Heart left ventricle (tissue), 16 donors: ENCODE data around the gene ARRDC1. TPM values are rescaled to one million over a fixed set of nuclear protein-coding genes. Genes with fewer than 3 reads are reported as not detected.
A peak's percentile ranks its signal among the peaks of the same experiment; 100 is the strongest.
"Not testable (repeated sequence)": the region's sequence is repeated elsewhere in the genome, so short reads cannot be mapped to it uniquely, and the experiment has no call there.

ENCODE experiments used
- ATAC-seq, 4 donors: fragments of 200-7000 bp; cut with Tn5 transposase; one replicate each; pipeline ENCODE4 v1.9.1; 2020 to 2022; ENCODE audit warnings: moderate library complexity in 4 of 4, mild to moderate bottlenecking in 3 of 4, moderate number of reproducible peaks in 1 of 4
- DNase-seq, 5 donors: peaks; one replicate each; pipeline ENCODE4 v3.0.0-alpha.2; 2020
- H3K27ac ChIP-seq, 12 donors: fragments of 200-600 bp; sonication (generic) in 4 of 12; one replicate each; pipeline versions ENCODE4 v1.5.0 to v1.8.0; 2016 to 2022; ENCODE audit warnings: mild to moderate bottlenecking in 2 of 12
- H3K27me3 ChIP-seq, 9 donors: fragments of 200-600 bp; sonication (generic) in 2 of 9; one replicate each; pipeline versions ENCODE4 v1.5.1 to v1.8.0; 2016 to 2022; ENCODE audit warnings: mild to moderate bottlenecking in 3 of 9
- H3K36me3 ChIP-seq, 9 donors: fragments of 200-600 bp; sonication (generic) in 2 of 9; one replicate each; pipeline versions ENCODE4 v1.5.0 to v1.8.0; 2018 to 2022; ENCODE audit warnings: mild to moderate bottlenecking in 2 of 9
- H3K4me1 ChIP-seq, 12 donors: fragments of 200-600 bp; sonication (generic) in 4 of 12; one replicate each; pipeline versions ENCODE4 v1.5.0 to v1.8.0; 2016 to 2022; ENCODE audit warnings: mild to moderate bottlenecking in 3 of 12
- H3K4me3 ChIP-seq, 12 donors: fragments of 200-600 bp; sonication (generic) in 4 of 12; one replicate each; pipeline versions ENCODE4 v1.5.0 to v1.8.0; 2017 to 2022; ENCODE audit warnings: mild to moderate bottlenecking in 9 of 12, moderate library complexity in 4 of 12
- H3K9me3 ChIP-seq, 12 donors: fragments of 200-600 bp; sonication (generic) in 4 of 12; one replicate each; pipeline versions ENCODE4 v1.5.0 to v1.8.0; 2016 to 2022; ENCODE audit warnings: mild to moderate bottlenecking in 1 of 12
- POLR2A ChIP-seq, 2 donors: fragments of 450-650 bp; IDR thresholded peaks; one replicate each; pipeline ENCODE4 v1.6.1; 2017; ENCODE audit warnings: antibody characterized with exemption in 2 of 2, mild to moderate bottlenecking in 2 of 2, moderate library complexity in 2 of 2
- whole genome bisulfite sequencing, 4 donors: extraction: QIAGEN DNeasy Blood & Tissue Kit in 2 of 4; methylation state at CpG; one replicate each; pipeline versions ENCODE4 v1.1.5 to v1.1.7; 2013 to 2018; 5-methylcytosine and 5-hydroxymethylcytosine counted together
- intact Hi-C, 10 donors: fragments of 100-400 bp; cut with DNase I; formaldehyde crosslinking; loops; one replicate each; pipeline versions ENCODE4 v1.11.1 to v1.14.2; 2022
- polyA plus RNA-seq, 2 donors: library from polyadenylated mRNA; stranded (reverse); fragments of 200-250 nt; gene quantifications; one replicate each; pipeline ENCODE4 v1.2.3, GENCODE V29; 2013
- total RNA-seq, 9 donors: library from RNA; depleted of rRNA in 2 of 9; stranded (reverse); fragments of >200 nt in 2 of 9; fragmentation: NEBNext Ultra II Directional in 3 of 9; extraction: Animal tissue kit (Norgen Biotek cat#: 25700) in 3 of 9; gene quantifications; one replicate each; pipeline versions ENCODE4 v1.1.0 to v1.2.4, GENCODE V29; 2016 to 2023
- TF ChIP-seq, protein P1 (sequence below), 12 donors: fragments of 200-600 bp; sonication (generic) in 4 of 12; IDR thresholded peaks; one replicate each; pipeline versions ENCODE4 v1.5.0 to v1.8.0; 2018 to 2022; ENCODE audit warnings: antibody characterized with exemption in 12 of 12, mild to moderate bottlenecking in 5 of 12
- donor health status: ischemic (EF 13 %, LVEDD 7.1; RV severe dilation, severe dysfunction).
- donor health status: healthy with polysubstance abuse.
- donor health status: DM: no; HTN: yes; CAD: no.
- donor health status: DM: no; HTN: no; CAD: no.
- donor health status: ischemic (EF 25% LVEDD 6.9; RV normal size, moderate dysfunction).
- donor health status: ischemic (EF 25% LVEDD 5.7; RV mildly dilated, moderate dysfunction).
- donor health status: healthy.
- donor health status: DM: yes; HTN: yes; CAD: no.
- donor health status: ischemic (EF 35%, LVEDD 5.7; RV mildly dilated, moderate dysfunction).
- donor health status: nonischemic (EF 11% LVEDD 7.7; RV severe dilation, severe dysfunction).
- donor health status: DM: yes; HTN: yes; CAD: no.
- donor health status: PGD.
- donor health status: ischemic (EF 29% LVEDD 5.4; RV normal size, mild dysfunction).
- donor health status: nonischemic (EF 23%, LVEDD 6.1; RV moderate dilation, normal function).

The ARRDC1 gene
- total and polyA plus RNA-seq, 11 donors = 14.1 to 43.6 (median 23.2) TPM

- no peaks in the 10 kb centered on the region for H3K9me3 ChIP-seq
- no peaks in the 10 kb centered on the region for H3K4me1 ChIP-seq
- H3K27me3 ChIP-seq = no peaks in the 10 kb centered on the region
- intact Hi-C loops = no loop called here
- H3K4me3 ChIP-seq = no peak overlapping the region
- DNase-seq = no peak
- ATAC-seq = peak in 1 of 4 donors; percentile 24
- no peak overlapping the region for H3K27ac ChIP-seq
- peaks cover 0 to 53% (median 47%) of the 10 kb centered on the region in 9 donors for H3K36me3 ChIP-seq
- TF ChIP-seq, protein P1, sequence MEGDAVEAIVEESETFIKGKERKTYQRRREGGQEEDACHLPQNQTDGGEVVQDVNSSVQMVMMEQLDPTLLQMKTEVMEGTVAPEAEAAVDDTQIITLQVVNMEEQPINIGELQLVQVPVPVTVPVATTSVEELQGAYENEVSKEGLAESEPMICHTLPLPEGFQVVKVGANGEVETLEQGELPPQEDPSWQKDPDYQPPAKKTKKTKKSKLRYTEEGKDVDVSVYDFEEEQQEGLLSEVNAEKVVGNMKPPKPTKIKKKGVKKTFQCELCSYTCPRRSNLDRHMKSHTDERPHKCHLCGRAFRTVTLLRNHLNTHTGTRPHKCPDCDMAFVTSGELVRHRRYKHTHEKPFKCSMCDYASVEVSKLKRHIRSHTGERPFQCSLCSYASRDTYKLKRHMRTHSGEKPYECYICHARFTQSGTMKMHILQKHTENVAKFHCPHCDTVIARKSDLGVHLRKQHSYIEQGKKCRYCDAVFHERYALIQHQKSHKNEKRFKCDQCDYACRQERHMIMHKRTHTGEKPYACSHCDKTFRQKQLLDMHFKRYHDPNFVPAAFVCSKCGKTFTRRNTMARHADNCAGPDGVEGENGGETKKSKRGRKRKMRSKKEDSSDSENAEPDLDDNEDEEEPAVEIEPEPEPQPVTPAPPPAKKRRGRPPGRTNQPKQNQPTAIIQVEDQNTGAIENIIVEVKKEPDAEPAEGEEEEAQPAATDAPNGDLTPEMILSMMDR (IDR thresholded peaks at IDR 0.05) = no peak
- TF ChIP-seq POLR2A (IDR thresholded peaks at IDR 0.05) = no peak
- WGBS, 4 donors = 91 to 92% (median 91%) methylated on average over 10 of the region's 10 CpGs
Measured at GRCh38 chr9:137564134-137564533, 41.4 kb upstream of the ARRDC1 start.

GRCh38 chr9:137564817-137565411 is 40.6 kb upstream of the ARRDC1 start:
- no peak overlapping the region for H3K4me3 ChIP-seq
- H3K9me3 ChIP-seq = no peaks in the 10 kb centered on the region
- no peak for ATAC-seq
- H3K4me1 ChIP-seq = no peaks in the 10 kb centered on the region
- peak in 1 of 5 donors; percentile 47 for DNase-seq
- 81 to 95% (median 84%) methylated on average over 13 to 18 of the region's 18 CpGs for WGBS, 4 donors
- H3K27ac ChIP-seq = no peak overlapping the region
- H3K27me3 ChIP-seq = no peaks in the 10 kb centered on the region
- intact Hi-C loops = no loop called here
- no peak for TF ChIP-seq POLR2A (IDR thresholded peaks at IDR 0.05)
- TF ChIP-seq, protein P1 (IDR thresholded peaks at IDR 0.05) = no peak
- peaks cover 0 to 46% (median 42%) of the 10 kb centered on the region in 9 donors for H3K36me3 ChIP-seq

DNA sequence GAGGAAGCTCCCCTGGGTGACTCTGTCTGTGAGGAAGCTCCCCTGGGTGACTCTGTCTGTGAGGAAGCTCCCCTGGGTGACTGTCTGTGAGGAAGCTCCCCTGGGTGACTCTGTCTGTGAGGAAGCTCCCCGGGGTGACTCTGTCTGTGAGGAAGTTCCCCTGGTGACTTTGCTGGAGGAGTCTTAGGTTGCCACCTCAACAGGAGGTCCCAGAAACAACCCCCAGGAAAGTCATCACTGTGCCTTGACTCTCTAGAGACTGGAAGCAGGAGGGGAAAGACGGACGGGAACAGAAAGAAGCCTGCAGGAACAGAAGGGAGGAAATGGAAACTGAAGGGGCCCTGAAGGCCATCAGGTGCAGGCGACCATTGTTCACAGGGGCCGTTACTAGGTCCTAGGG is 37.0 kb upstream of the ARRDC1 start:
- H3K4me1 ChIP-seq, H3K9me3 ChIP-seq, H3K27me3 ChIP-seq, ATAC-seq, H3K27ac ChIP-seq, intact Hi-C loops, H3K4me3 ChIP-seq: not testable (repeated sequence)
- WGBS, 4 donors = 87 to 94% (median 91%) methylated on average over 4 to 5 of the region's 5 CpGs
- peaks cover 0 to 45% (median 37%) of the 10 kb centered on the region in 9 donors for H3K36me3 ChIP-seq
- DNase-seq = peak in 1 of 5 donors; percentile 3

- H3K27ac ChIP-seq = no peak overlapping the region
- no peaks in the 10 kb centered on the region for H3K27me3 ChIP-seq
- WGBS, 4 donors = 97 to 99% (median 98%) methylated on average over 5 of the region's 5 CpGs
- ATAC-seq = no peak
- TF ChIP-seq, protein P1 (IDR thresholded peaks at IDR 0.05) = no peak
- DNase-seq = no peak
- peaks cover 0 to 45% (median 37%) of the 10 kb centered on the region in 9 donors for H3K36me3 ChIP-seq
- H3K4me3 ChIP-seq = no peak overlapping the region
- peaks cover 0 to 10% (median 4%) of the 10 kb centered on the region in 12 donors for H3K4me1 ChIP-seq
- intact Hi-C loops = no loop called here
- no peaks in the 10 kb centered on the region for H3K9me3 ChIP-seq
Measured at GRCh38 chr9:137569609-137570203, 35.8 kb upstream of the ARRDC1 start.
